DMS114 treated with DMSO at 0.1 percent for 48 hours (cell line): ENCODE measurements around the gene LRFN2.

Source experiments
- DNase-seq: peaks from one replicate; lab custom pipeline; 2025; ENCODE audit not compliant: unreplicated experiment; lab: John Stamatoyannopoulos, UW

LRFN2 gene

DNA sequence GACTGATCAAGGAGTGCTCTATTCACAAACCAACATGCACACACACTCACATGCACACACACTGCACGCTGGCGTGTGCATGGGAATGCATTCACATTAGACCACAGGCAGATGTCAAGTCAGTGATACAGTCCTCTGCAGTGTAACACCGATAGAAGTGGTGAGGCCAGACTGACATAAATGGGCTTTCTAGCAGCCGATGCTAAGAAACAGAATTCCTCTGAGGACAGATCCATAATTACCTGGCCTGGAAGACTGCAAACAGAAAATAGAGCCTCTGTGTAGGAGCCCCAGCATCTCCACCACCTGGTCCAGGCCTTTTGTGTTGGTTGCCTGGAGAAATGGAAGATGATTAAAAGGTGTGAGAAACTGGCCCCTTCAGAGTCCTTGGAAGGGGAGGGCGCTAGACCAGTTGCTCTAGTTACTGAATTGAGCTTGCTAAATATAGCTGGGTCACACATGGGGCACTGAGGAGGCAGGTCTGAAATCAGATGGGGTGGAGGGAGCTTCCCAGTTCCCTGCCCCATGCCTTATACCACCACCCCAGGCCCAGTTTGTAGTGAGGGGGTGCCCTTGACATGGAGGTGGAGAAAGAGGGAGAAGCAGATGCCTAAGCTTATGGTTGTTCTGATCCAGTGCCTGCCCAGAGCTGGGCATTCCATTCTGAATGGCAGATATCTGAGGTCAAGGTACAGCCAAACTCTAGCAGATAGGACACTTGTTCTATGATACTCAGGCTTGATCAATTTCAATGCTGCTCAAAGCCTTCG lies 233.8 kb downstream of the LRFN2 start:
- DNase-seq: no peak

GRCh38 chr6:40352527-40353170 lies 234.5 kb downstream of the LRFN2 start:
- no peak for DNase-seq

GRCh38 chr6:40352006-40352405 lies 235.2 kb downstream of the LRFN2 start:
- no peak for DNase-seq

GRCh38 chr6:40350747-40351217 lies 236.4 kb downstream of the LRFN2 start:
- no peak for DNase-seq

GRCh38 chr6:40349901-40350746 lies 237.0 kb downstream of the LRFN2 start:
- no peak for DNase-seq

DNA sequence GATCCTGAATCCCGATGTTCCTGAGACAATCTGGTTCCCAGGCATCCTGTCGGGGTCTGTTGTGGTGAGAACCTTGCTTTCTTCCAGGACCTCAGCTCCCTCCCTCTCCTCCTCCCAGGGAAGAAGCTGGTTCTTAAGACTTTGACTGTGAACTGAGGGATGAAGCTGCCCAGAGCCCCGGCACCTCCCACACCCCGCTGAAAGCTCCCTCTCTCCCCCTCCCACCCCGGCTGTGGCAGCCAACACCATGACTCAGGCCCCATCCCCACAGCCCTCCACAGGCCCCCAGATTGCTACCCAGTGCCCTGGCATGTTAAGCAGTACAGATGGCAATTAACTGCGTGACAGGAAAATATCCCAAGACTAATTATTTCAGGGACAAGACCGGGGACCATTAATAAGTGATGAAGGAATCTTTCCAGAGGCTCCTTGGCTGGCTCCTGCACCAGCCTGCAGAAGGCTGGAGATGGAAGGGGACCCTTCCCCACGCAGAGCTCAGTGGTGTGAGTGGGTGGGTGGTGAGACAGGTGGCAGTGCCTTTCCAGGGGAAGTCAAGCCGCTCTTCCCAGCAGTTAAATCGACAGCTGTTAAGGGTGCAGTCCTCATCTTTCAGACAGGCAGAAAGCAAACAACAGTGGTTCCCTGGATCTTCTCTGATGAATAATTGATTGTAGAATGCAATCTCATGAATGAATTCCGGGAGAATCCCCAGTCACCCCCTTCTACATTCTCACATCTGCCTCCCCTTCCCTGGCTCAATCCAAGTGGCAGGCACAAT lies 237.9 kb downstream of the LRFN2 start:
- DNase-seq: no peak

DNA sequence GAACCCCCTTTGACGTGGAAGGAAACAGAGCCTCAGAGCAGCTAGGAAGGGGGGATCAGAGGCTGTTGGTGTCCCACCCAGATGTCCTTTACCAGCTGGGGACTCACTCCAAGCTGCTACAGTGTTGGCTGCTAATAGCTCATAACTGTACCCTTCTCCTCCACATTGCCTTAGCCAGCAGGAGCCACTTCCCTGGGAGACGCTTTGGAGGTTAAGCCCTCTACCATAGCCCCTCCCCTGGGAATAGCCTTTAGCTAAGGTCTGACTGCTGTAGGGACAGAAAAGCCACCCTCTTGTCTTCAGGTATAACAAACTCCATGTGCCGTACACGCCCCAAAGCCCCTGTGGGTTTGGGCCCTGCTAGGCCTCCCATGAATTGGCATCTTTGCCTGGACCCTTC lies 238.6 kb downstream of the LRFN2 start:
- no peak for DNase-seq

- no peak for DNase-seq
Observed at GRCh38 chr6:40347571-40348011, 239.6 kb downstream of the LRFN2 start.

- no peak for DNase-seq
Observed at GRCh38 chr6:40346246-40346645, 240.9 kb downstream of the LRFN2 start.

DNA sequence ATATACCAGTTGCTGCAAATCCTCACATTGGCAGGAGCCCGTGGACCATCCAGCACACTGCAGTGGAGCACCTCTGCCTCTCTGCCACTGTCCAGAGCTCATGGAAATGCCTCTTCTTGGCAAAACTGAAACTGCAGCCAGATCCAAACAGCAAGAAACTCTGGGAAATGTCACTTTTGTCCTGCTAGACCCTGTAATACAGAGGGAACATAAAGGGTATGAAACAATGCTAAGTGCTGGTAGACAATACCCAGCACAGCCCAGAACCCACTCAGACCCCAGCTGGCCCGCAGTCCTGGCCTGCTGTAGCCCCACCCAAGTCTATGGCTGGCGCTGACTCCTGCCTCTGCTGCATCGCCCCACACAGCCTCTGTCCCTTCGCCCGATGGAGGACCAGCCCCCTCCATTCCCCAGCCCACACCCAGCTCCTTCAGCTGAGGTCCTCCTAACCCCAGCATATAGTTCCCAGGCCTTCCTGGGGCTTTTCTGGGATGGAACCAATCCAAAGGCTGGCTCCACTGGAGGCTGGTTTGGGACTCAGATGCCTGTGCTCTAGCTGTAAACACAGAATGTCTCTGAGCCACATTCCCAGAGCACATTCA lies 242.5 kb downstream of the LRFN2 start:
- no peak for DNase-seq

DNA sequence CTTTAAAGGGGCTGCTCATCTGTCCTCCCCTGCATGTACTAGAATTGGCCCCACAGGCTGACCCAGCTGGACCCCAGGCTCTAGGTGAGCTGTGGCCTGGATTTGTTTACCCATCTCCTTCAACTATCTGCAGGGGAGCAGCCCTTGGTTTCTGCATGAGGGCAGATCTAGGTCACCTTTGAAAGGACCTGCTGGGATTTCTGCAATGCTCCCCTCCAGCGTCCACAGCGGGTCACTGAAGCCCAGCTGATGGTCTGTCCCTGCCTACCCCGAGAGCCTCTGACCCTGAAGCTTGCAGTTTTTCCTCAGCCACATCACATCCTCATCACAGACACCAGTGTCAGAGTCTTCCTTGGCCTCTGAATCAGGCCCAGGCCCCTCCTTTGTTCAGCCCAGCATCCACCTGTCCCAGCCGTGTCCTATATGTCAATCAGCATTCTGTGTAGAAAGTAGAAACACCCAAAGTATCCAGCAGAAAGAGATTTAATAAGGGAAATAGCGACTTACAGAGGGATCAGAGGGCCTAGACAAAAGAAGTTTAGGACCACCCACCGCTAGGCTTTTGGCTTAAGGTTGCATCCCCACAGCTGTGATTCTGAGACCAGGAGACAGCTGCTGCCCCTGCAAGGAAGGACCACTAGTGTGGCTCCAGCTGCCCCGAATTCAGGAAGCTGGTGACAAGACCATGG lies 243.1 kb downstream of the LRFN2 start:
- DNase-seq: no peak

- DNase-seq: no peak
Observed at GRCh38 chr6:40343318-40343876, 243.8 kb downstream of the LRFN2 start.

DNA sequence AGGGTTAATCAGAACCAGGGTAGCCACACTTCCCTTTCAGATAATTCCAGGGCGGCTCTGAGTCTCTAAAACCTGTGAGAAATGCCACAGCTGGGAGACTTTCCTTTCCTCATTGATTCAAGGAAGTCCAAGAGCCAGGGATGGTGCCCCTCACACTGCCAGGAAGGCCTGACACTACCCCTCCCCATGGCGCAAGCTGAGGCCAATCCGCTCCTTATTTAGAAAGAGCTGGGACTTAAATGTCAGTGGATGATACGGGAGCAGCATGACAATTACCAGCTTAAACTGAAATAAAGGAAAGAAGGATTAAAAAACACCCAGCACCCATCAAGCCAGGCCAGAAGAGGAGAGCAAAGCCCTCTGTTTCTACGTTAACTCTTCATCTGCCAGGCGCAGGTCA lies 244.4 kb downstream of the LRFN2 start:
- no peak for DNase-seq

DNA sequence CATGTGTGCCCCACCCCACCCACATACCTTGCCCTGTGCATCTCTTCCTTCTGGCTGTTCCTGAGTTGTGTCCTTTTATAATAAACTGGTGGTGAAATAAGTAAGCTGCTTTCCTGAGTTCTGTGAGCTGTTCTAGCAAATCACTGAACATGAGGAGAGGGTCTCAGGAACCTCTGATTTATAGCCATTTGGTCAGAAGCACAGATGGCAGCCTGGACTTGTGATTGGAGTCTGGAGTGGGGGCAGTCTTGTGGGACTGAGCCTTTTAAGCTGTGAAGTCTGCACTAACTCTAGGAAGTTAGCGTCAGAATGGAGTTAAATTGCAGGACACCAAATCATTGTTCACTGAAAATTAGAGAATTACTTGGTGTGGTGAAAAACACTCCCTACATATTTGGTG lies 245.4 kb downstream of the LRFN2 start:
- no peak for DNase-seq
